PC-3 (cell line): Measurements from ENCODE around the gene PIK3R3. TPM values are rescaled to one million over a fixed set of nuclear protein-coding genes. Genes with fewer than 3 reads are reported as not detected.
"Not testable (repeated sequence)": the region's sequence is repeated elsewhere in the genome, so short reads cannot be mapped to it uniquely, and the experiment has no call there.

Experiments
- ATAC-seq: fragments of 200-7000 bp; cut with Tn5 transposase; 2 replicates; pipeline ENCODE4 v1.9.1; 2020; ENCODE audit warnings: mild to moderate bottlenecking, moderate library complexity
- BruUV-seq: library from RNA; stranded (reverse); fragments of 400-500 nt; replicated peaks from 2 replicates; lab custom pipeline; 2021; lab: Mats Ljungman, UMichigan
- CTCF ChIA-PET: fragments of 300-600 bp; sonication (Branson Sonifier 250); formaldehyde crosslinking; loops from one replicate; lab custom pipeline; 2022; ENCODE audit warnings: antibody characterized with exemption; lab: Charles Lee
- POLR2A ChIA-PET: fragments of 300-600 bp; sonication (Branson Sonifier 250); formaldehyde crosslinking; loops from one replicate; lab custom pipeline; 2022; ENCODE audit warnings: antibody characterized with exemption; ENCODE audit not compliant: unreplicated experiment; lab: Charles Lee
- DNase-seq: peaks from one replicate; pipeline ENCODE4 v3.0.0-alpha.2; 2015
- H2AFZ ChIP-seq: fragments of 300-600 bp; sonication (generic); 2 replicates; pipeline ENCODE4 v1.6.0; 2016; ENCODE audit warnings: antibody characterized with exemption, low read length
- H3F3A ChIP-seq: fragments of 300-600 bp; sonication (generic); one replicate; pipeline ENCODE4 v1.6.0; 2017; ENCODE audit warnings: antibody characterized with exemption, low read length, control low read depth, mild to moderate bottlenecking; ENCODE audit not compliant: unreplicated experiment
- H3K27ac ChIP-seq: fragments of 300-600 bp; sonication (generic); 2 replicates; pipeline ENCODE4 v1.5.1; 2016; ENCODE audit warnings: mild to moderate bottlenecking, low read length
- H3K27me3 ChIP-seq: fragments of 300-600 bp; sonication (generic); 2 replicates; pipeline ENCODE4 v1.6.1; 2016; ENCODE audit warnings: low read length, mixed read lengths
- H3K36me3 ChIP-seq: fragments of 300-600 bp; sonication (generic); 2 replicates; pipeline ENCODE4 v1.6.1; 2016; ENCODE audit warnings: low read depth, mixed run types, low read length, mixed read lengths
- H3K4me1 ChIP-seq: fragments of 300-600 bp; sonication (generic); 2 replicates; pipeline ENCODE4 v1.5.1; 2016; ENCODE audit warnings: low read length; ENCODE audit not compliant: insufficient read depth
- H3K4me2 ChIP-seq: fragments of 300-600 bp; sonication (generic); 2 replicates; pipeline ENCODE4 v1.6.0; 2016; ENCODE audit warnings: low read length
- H3K4me3 ChIP-seq: fragments of 300-600 bp; sonication (generic); 2 replicates; pipeline ENCODE4 v1.5.1; 2016; ENCODE audit warnings: mild to moderate bottlenecking, low read length, mixed read lengths
- H3K79me2 ChIP-seq: fragments of 300-600 bp; sonication (generic); 2 replicates; pipeline ENCODE4 v1.6.1; 2017; ENCODE audit warnings: low read length, mixed read lengths
- H3K9ac ChIP-seq: fragments of 300-600 bp; sonication (generic); 2 replicates; pipeline ENCODE4 v1.6.0; 2016; ENCODE audit warnings: mild to moderate bottlenecking, low read length
- H3K9me2 ChIP-seq: fragments of 300-600 bp; sonication (generic); replicated peaks from 2 replicates; pipeline ENCODE4 v1.6.1; 2016; ENCODE audit warnings: mixed run types, low read length, mixed read lengths
- H3K9me3 ChIP-seq: fragments of 300-600 bp; sonication (generic); 2 replicates; pipeline ENCODE4 v1.6.1; 2016; ENCODE audit warnings: low read length, mixed read lengths
- H4K20me1 ChIP-seq: fragments of 300-600 bp; sonication (generic); 2 replicates; pipeline ENCODE4 v1.6.1; 2016; ENCODE audit warnings: low read length, mixed read lengths
- EZH2 ChIP-seq: fragments of 300-600 bp; sonication (generic); IDR thresholded peaks from one replicate; pipeline ENCODE4 v1.6.1; 2017; ENCODE audit warnings: antibody characterized with exemption, mild to moderate bottlenecking, low read length; ENCODE audit not compliant: unreplicated experiment
- EZH2phosphoT487 ChIP-seq: fragments of 300-600 bp; sonication (generic); IDR thresholded peaks from 2 replicates; pipeline ENCODE4 v1.6.1; 2018; ENCODE audit warnings: mild to moderate bottlenecking, antibody characterized with exemption, low read length, borderline replicate concordance
- intact Hi-C: fragments of 100-400 bp; cut with micrococcal nuclease; formaldehyde crosslinking; loops from 2 replicates; pipeline ENCODE4 v1.9.0; 2023
- total RNA-seq: library from RNA; depleted of rRNA; stranded (reverse); fragments of >200 nt; gene quantifications from 2 replicates; pipeline ENCODE4 v1.2.3, GENCODE V29; 2014
- TF ChIP-seq, protein P1 (sequence below): fragments of 300-600 bp; sonication (generic); conservative IDR thresholded peaks from 2 replicates; pipeline ENCODE4 v1.5.1; 2017; ENCODE audit warnings: antibody characterized with exemption, low read depth, mild to moderate bottlenecking, low read length

PIK3R3 gene
- total RNA-seq, 1 experiment from 2014 or later, result 17.7 TPM

DNA sequence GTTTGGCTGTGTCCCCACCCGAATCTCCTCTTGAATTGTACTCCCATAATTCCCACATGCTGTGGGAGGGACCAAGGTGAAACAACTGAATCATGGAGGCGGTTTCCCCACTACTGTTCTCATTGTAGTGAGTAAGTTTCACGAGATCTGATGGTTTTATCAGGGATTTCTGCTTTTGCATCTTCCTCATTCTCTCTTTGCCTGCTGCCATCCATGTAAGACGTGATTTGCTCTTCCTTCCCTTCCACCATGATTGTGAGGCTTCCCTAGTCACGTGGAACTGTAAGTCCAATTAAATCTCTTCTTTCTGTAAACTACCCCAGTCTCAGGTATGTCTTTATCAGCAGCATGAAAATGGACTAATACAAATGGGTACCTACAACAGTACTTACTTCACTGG lies 73.5 kb downstream of the PIK3R3 start:
- TF ChIP-seq, protein P1, sequence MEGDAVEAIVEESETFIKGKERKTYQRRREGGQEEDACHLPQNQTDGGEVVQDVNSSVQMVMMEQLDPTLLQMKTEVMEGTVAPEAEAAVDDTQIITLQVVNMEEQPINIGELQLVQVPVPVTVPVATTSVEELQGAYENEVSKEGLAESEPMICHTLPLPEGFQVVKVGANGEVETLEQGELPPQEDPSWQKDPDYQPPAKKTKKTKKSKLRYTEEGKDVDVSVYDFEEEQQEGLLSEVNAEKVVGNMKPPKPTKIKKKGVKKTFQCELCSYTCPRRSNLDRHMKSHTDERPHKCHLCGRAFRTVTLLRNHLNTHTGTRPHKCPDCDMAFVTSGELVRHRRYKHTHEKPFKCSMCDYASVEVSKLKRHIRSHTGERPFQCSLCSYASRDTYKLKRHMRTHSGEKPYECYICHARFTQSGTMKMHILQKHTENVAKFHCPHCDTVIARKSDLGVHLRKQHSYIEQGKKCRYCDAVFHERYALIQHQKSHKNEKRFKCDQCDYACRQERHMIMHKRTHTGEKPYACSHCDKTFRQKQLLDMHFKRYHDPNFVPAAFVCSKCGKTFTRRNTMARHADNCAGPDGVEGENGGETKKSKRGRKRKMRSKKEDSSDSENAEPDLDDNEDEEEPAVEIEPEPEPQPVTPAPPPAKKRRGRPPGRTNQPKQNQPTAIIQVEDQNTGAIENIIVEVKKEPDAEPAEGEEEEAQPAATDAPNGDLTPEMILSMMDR, result no peak
- TF ChIP-seq EZH2phosphoT487 (no peak), EZH2 (no peak)
- ChIA-PET POLR2A (no interaction called here), CTCF (no interaction called here)
- H4K20me1 ChIP-seq, result no peaks in the 10 kb centered on the region
- no peak overlapping the region for H3K27ac ChIP-seq
- H3F3A ChIP-seq, result no peaks in the 10 kb centered on the region
- H2AFZ ChIP-seq, result no peak overlapping the region
- no peaks in the 10 kb centered on the region for H3K4me1 ChIP-seq
- H3K9me3 ChIP-seq, result no peaks in the 10 kb centered on the region
- BruUV-seq, result no TSS peak
- no peaks in the 10 kb centered on the region for H3K79me2 ChIP-seq
- H3K27me3 ChIP-seq, result no peaks in the 10 kb centered on the region
- H3K4me2 ChIP-seq, result no peak overlapping the region
- H3K9me2 ChIP-seq, result no peaks in the 10 kb centered on the region
- intact Hi-C loops, result no loop called here
- H3K36me3 ChIP-seq, result peaks cover 20% of the 10 kb centered on the region
- no peak overlapping the region for H3K9ac ChIP-seq
- no peak for DNase-seq
- no peak overlapping the region for H3K4me3 ChIP-seq
- no peak for ATAC-seq

DNA sequence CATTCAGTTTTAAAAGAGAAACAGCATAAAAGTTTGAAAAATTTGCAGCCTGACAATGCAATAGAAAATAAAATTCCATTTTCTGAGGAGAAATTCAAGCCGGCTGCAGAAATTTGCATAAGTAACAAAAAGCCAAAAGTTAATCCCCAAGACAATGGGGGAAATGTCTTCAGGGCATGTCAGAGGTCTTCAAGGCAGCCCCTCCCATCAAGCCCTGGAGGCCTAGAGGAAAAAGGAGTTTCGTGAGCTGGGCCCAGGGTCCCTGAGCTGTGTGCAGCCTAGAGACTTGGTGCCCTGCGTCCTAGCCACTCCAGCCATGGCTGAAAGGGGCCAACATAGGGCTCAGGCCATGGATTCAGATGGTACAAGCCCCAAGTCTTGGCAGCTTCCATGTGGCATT lies 74.6 kb downstream of the PIK3R3 start:
- Histone ChIP-seq H3K4me2 (no peak overlapping the region), H3K4me1 (no peaks in the 10 kb centered on the region), H3F3A (no peaks in the 10 kb centered on the region), H3K36me3 (peaks cover 20% of the 10 kb centered on the region), H2AFZ (no peak overlapping the region), H3K4me3 (no peak overlapping the region), H3K9ac (no peak overlapping the region), H3K27me3 (no peaks in the 10 kb centered on the region), H3K79me2 (no peaks in the 10 kb centered on the region), H4K20me1 (no peaks in the 10 kb centered on the region), H3K9me2 (no peaks in the 10 kb centered on the region), H3K9me3 (no peaks in the 10 kb centered on the region), H3K27ac (no peak overlapping the region)
- BruUV-seq, result no TSS peak
- CTCF ChIA-PET, result no interaction called here
- POLR2A ChIA-PET, result no interaction called here
- ATAC-seq, result no peak
- intact Hi-C loops, result no loop called here
- DNase-seq, result no peak
- TF ChIP-seq, protein P1, result no peak
- TF ChIP-seq EZH2phosphoT487 (no peak), EZH2 (no peak)

DNA sequence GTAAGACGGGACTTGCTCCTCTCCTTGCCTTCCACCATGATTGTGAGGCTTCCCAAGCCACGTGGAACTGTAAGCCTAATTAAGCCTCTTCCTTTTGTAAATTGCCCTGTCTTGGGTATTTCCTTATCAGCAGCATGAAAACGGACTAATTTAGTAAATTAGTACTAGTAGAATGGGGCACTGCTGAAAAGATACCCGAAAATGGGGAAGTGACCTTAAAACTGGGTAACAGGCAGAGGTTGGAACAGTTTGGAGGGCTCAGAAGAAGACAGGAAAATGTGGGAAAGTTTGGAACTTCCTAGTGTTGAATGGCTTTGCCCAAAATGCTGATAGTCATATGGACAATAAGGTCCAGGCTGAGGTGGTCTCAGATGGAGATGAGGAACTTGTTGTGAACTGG lies 75.2 kb downstream of the PIK3R3 start:
- H4K20me1 ChIP-seq, H3K4me1 ChIP-seq, BruUV-seq, H3K79me2 ChIP-seq, H3K9ac ChIP-seq, H3K27me3 ChIP-seq, H3K27ac ChIP-seq, POLR2A ChIA-PET, H3F3A ChIP-seq, ATAC-seq, DNase-seq, H3K9me2 ChIP-seq, intact Hi-C loops, CTCF ChIA-PET, H3K9me3 ChIP-seq, H3K4me3 ChIP-seq, H3K4me2 ChIP-seq, H2AFZ ChIP-seq: not testable (repeated sequence)
- peaks cover 20% of the 10 kb centered on the region for H3K36me3 ChIP-seq
